ENCODE data around the gene CD8B. TPM values are rescaled to one million over a fixed set of nuclear protein-coding genes. Genes with fewer than 3 reads are reported as not detected.

CD8B gene
- total RNA-seq = not detected in 2 replicates

DNA sequence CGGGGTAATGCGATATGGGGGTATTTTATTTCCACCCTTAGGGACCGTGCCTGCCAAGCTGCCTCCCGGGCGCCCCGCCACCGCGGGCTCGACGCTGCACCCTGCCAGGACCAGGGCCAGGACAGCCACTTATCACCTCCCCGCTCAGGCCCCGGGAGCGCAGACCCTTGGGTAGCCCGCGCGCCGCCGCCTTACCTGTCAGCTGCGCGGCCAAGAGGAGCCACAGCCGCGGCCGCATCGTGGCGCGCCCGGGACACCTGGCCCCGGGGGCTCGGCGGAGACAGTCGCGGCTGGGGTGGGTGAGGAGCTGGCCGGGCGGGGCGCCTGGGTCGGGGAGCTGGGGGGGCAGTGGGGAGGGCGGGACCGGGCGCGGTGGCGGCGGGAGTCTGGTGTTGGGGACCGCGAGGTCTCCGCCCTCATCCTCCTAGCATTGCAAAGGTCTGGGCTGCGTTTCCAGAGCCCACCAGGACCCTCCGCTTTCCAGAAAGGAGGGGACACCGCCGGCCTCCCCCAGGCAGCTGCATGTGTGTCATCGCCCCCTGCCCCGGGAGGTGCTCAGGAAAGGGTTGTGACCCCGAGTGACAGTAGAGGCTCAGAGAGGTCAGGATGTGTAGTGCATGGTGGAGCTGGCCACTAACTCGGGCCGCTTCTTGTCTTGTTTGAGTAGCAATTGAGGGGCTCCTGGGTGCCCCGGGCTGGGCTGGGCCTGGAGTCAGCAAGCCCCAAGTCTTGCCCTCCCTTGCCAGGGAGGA is at the start of gene CD8B:
Gene CD8B, minus strand, starts transcription at position 259 of the 752 bp plus-strand sequence. Its CDS starts 21 bp downstream, at position 238.

DNA sequence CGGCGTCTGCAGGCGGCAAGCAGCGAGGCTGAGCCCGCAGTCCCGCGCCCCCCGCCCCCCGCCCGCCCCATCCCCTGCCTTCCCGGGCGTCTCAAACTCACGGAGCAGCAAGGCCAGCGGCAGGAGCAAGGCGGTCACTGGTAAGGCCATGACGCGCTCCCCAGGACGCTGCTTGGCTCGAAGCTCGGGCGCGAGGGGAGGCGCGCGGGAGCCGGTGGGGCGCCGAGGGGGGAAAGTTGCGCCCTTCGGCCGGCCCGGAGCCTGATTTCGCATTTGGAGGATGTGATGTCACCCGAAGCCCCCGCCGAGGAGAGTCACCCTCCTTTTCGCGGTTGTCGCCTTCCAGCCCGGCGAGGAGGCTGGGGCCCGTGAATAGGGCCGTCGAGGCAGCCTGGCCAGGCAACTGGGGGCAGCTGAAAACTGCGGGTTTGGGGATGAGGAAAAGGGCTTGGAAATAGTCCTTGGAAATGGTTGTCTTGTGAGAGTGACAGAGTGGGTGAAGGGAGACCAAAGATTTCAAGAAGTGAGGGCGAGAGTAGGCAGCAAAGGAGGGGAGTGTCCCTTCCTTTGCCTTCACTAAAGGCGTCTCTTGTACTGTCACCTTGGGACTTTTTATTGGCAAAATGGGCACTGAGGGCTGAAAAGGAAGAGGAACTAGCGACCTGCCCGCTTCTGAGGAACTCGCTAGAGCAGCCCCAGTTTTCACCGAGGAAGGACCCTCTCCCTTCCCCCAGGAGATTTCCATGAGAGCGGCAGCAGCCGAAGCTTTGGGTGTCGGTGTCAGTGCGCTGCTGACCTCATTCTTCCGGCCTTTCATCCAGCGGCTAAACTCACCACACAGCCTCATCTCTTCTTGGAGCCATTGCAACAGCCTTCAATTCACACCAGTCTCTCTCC is 70.8 kb downstream of the CD8B start, which contains the start of gene CD8A:
Gene CD8A, minus strand, starts transcription at position 238 of the 897 bp plus-strand sequence. Its CDS starts 88 bp downstream, at position 150.

Other genes with a start within 250 kb of the CD8B start
- gene RNF103, start 238.0 kb downstream of the CD8B start, total RNA-seq = 25.5 and 28.6 TPM in 2 replicates
- gene RMND5A, start 141.6 kb downstream of the CD8B start, total RNA-seq = 37.2 and 44.0 TPM in 2 replicates
- gene CD8A, start 71.0 kb downstream of the CD8B start, total RNA-seq = not detected in 2 replicates
- gene RGPD1, start 80.2 kb upstream of the CD8B start, total RNA-seq = under 0.01 and 2.1 TPM in 2 replicates
- 0.57 and 1.3 TPM in 2 replicates for gene PLGLB1, start 160.0 kb upstream of the CD8B start, total RNA-seq